ENCODE data around the gene RRP1. TPM values are rescaled to one million over a fixed set of nuclear protein-coding genes. Genes with fewer than 3 reads are reported as not detected.

RRP1 gene
- total RNA-seq, 1 experiment from 2014 or later = 76.7 TPM

GRCh38 chr21:43744725-43745124 is 44.7 kb upstream of the RRP1 start:
- no peaks in the 10 kb centered on the region for H3K9me3 ChIP-seq (ENCODE audit: control insufficient read depth, low read depth, low read length)
- no peak overlapping the region for H3K23ac ChIP-seq (ENCODE audit: insufficient read length, low read depth, low read length)
- H3K56ac ChIP-seq (ENCODE audit: insufficient read length, low read depth, low read length) = peak overlapping the region; percentile 56
- WGBS (ENCODE audit: extremely low coverage, insufficient read length, low lambda C conversion rate) = no CpG with 5 or more reads among the region's 18 CpGs
- H4K5ac ChIP-seq (ENCODE audit: insufficient read length, low read depth, low read length) = no peak overlapping the region
- H3K27ac Mint-ChIP-seq = peak overlapping the region in 1 of 3 experiments; percentile 30; a peak in 1 of 7 replicates
- no peak for DNase-seq
- H3K36me3 Mint-ChIP-seq (ENCODE audit: insufficient read depth in 1 of 3, low read depth in 3 of 3) = peaks cover 9 to 49% (median 37%) of the 10 kb centered on the region in 3 experiments; a peak in 6 of 7 replicates
- H2BK12ac ChIP-seq (ENCODE audit: insufficient read length, low read depth, low read length) = no peak overlapping the region
- H2BK5ac ChIP-seq (ENCODE audit: insufficient read length, low read length) = no peak overlapping the region
- no peaks in the 10 kb centered on the region for H3K79me1 ChIP-seq (ENCODE audit: insufficient read depth, low read depth, low read length, poor library complexity, severe bottlenecking)
- H2BK15ac ChIP-seq (ENCODE audit: low read depth, low read length) = no peak overlapping the region
- H3K4ac ChIP-seq (ENCODE audit: low read depth, low read length) = no peak overlapping the region
- H3K27me3 Mint-ChIP-seq (ENCODE audit: low read depth) = no peaks in the 10 kb centered on the region
- H3K14ac ChIP-seq (ENCODE audit: insufficient read depth, low read length) = no peak overlapping the region
- H2AK5ac ChIP-seq (ENCODE audit: insufficient read length, low read length) = no peak overlapping the region
- H3K79me2 ChIP-seq (ENCODE audit: insufficient read depth, low read length) = no peaks in the 10 kb centered on the region
- H3K27me3 ChIP-seq (ENCODE audit: insufficient read depth, low read length) = no peaks in the 10 kb centered on the region
- no peaks in the 10 kb centered on the region for H3K9me3 Mint-ChIP-seq
- no peak overlapping the region for H3K27ac ChIP-seq (ENCODE audit: insufficient read length, low read depth, low read length)
- no peak overlapping the region for H4K91ac ChIP-seq (ENCODE audit: insufficient read length, low read depth, low read length)
- peaks cover 9 to 11% of the 10 kb centered on the region in 2 experiments for H3K4me1 Mint-ChIP-seq
- no peak overlapping the region for H3T11ph ChIP-seq (ENCODE audit: low read length)
- no peak overlapping the region for H2AFZ ChIP-seq (ENCODE audit: low read length)
- no peak overlapping the region for H3K4me2 ChIP-seq (ENCODE audit: insufficient read depth, insufficient read length, low read length)
- no peak overlapping the region for H3K9ac ChIP-seq (ENCODE audit: extremely low read depth, insufficient read length, low read length)
- no peaks in the 10 kb centered on the region for H3K4me1 ChIP-seq (ENCODE audit: insufficient read depth, low read length)
- no peaks in the 10 kb centered on the region for H3K23me2 ChIP-seq (ENCODE audit: insufficient read length, low read depth, low read length, poor library complexity, severe bottlenecking)
- no peak for TF ChIP-seq CTCF (conservative IDR thresholded peaks at IDR 0.05)
- no peak overlapping the region for H4K8ac ChIP-seq (replicated peaks; ENCODE audit: insufficient read length, low read depth, low read length)
- H2BK120ac ChIP-seq (ENCODE audit: low read depth, low read length, poor library complexity, severe bottlenecking) = no peak overlapping the region
- peaks cover 4% of the 10 kb centered on the region for H4K20me1 ChIP-seq (ENCODE audit: control insufficient read depth, insufficient read depth, insufficient read length)
- no peak overlapping the region for H3K18ac ChIP-seq (ENCODE audit: insufficient read length, low read depth, low read length)
- no peak overlapping the region for H2BK20ac ChIP-seq (ENCODE audit: low read depth, low read length, poor library complexity, severe bottlenecking)
- no peak overlapping the region for H3K4me3 Mint-ChIP-seq

Data from H9 (cell line).